Neuron (in vitro differentiated cells): ENCODE data around the gene TNRC6B.
"Not testable (repeated sequence)": the region's sequence is repeated elsewhere in the genome, so short reads cannot be mapped to it uniquely, and the experiment has no call there.

Experiments
- H2AFZ ChIP-seq: one replicate; pipeline ENCODE4 v1.6.1; 2013; ENCODE audit warnings: low read depth, mild to moderate bottlenecking, inconsistent platforms, low read length, moderate library complexity
- H3K27me3 ChIP-seq: one replicate; pipeline ENCODE4 v1.6.1; 2013; ENCODE audit warnings: low read length; ENCODE audit not compliant: insufficient read depth
- H3K36me3 ChIP-seq: one replicate; pipeline ENCODE4 v1.6.1; 2013; ENCODE audit warnings: low read length; ENCODE audit not compliant: insufficient read depth
- H3K4me1 ChIP-seq: one replicate; pipeline ENCODE4 v1.6.1; 2013; ENCODE audit warnings: low read length; ENCODE audit not compliant: insufficient read depth
- H3K4me3 ChIP-seq: 2 replicates; pipeline ENCODE4 v1.5.1; 2013; ENCODE audit warnings: mild to moderate bottlenecking, low read length, moderate library complexity
- H3K9me3 ChIP-seq: one replicate; pipeline ENCODE4 v1.6.1; 2013; ENCODE audit warnings: low read length

Gene TNRC6B

DNA sequence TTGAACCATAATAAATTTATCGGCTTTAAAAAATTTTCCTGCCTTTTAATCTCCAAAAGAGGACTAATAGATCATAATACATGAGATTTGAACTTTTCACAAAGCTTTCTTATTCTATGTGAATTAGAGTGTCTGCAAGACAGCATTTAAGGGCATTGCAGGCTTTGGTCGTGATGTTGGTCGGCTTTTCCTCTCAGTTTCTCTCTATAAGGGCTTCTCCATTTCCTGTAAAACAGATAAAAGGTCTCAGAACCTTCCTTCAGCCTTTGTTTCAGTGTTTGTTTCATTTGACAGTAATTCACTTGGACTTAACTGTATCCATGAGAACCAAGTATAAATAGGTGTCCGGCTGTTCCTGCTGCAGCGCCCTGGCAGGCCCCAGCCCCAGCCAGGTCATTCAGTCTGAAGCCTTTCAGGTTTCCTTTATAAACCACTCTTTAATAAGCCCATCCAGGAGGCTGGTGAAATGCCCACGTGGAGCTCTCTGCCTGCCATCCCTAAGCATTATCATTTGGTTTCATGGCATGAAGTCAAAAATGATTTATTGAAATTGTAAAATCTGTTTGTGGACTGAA, 131.4 kb downstream of the TNRC6B start:
- Histone ChIP-seq H3K9me3 (no peaks in the 10 kb centered on the region), H3K27me3 (no peaks in the 10 kb centered on the region), H2AFZ (no peak overlapping the region), H3K4me3 (no peak overlapping the region), H3K36me3 (peaks cover 88% of the 10 kb centered on the region), H3K4me1 (no peaks in the 10 kb centered on the region)

- Histone ChIP-seq H2AFZ (no peak overlapping the region), H3K27me3 (no peaks in the 10 kb centered on the region), H3K36me3 (peaks cover 90% of the 10 kb centered on the region), H3K4me3 (no peak overlapping the region), H3K9me3 (no peaks in the 10 kb centered on the region), H3K4me1 (no peaks in the 10 kb centered on the region)
These were observed 131.9 kb downstream of the TNRC6B start for GRCh38 chr22:40309631-40310030.

DNA sequence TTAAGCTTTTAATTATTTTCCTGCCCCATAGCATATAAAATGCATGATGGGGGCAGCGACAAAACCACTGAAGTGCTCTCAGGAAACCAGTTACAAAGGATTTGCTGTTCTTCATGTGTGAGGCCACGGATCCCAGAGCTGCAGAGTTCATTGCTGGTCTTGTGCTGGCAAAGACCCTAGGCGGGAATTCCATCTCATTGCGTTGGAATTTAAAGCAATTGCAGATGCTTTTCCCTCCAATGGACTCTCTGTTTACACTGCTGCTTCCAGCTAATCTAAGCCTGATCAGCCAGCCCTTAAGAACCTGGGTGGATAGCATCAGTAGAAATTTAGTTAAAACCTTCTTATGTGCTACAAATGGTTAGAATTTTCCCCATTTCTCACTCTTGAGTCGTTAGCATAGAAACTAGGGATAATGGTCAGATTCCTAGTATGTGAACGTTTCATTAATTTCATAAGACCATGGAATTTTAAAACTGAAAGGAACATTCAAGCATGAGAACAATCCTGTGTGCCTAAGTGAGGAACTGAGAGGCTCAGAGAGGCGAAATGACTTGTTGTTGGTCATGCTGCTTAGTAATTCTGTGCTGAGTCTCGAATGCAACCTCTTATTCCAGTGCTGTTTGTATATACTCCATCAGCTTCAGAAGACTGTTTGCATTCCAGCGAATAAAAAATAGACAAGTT, 132.5 kb downstream of the TNRC6B start:
- Histone ChIP-seq H3K36me3 (peaks cover 91% of the 10 kb centered on the region), H3K27me3 (no peaks in the 10 kb centered on the region), H3K4me3 (no peak overlapping the region), H3K9me3 (no peaks in the 10 kb centered on the region), H3K4me1 (no peaks in the 10 kb centered on the region), H2AFZ (no peak overlapping the region)

- Histone ChIP-seq H3K27me3 (no peaks in the 10 kb centered on the region), H2AFZ (no peak overlapping the region), H3K4me1 (no peaks in the 10 kb centered on the region), H3K36me3 (peaks cover 91% of the 10 kb centered on the region), H3K4me3 (no peak overlapping the region), H3K9me3 (no peaks in the 10 kb centered on the region)
These were observed 133.0 kb downstream of the TNRC6B start for GRCh38 chr22:40310768-40311120.

GRCh38 chr22:40311646-40312045, 133.9 kb downstream of the TNRC6B start:
- H3K36me3 ChIP-seq: peaks cover 95% of the 10 kb centered on the region
- H2AFZ ChIP-seq, H3K27me3 ChIP-seq, H3K4me1 ChIP-seq, H3K9me3 ChIP-seq, H3K4me3 ChIP-seq: not testable (repeated sequence)

- H2AFZ ChIP-seq: no peak overlapping the region
- H3K4me1 ChIP-seq: no peaks in the 10 kb centered on the region
- H3K36me3 ChIP-seq: peaks cover 97% of the 10 kb centered on the region
These were observed 134.3 kb downstream of the TNRC6B start for GRCh38 chr22:40312050-40312449.

DNA sequence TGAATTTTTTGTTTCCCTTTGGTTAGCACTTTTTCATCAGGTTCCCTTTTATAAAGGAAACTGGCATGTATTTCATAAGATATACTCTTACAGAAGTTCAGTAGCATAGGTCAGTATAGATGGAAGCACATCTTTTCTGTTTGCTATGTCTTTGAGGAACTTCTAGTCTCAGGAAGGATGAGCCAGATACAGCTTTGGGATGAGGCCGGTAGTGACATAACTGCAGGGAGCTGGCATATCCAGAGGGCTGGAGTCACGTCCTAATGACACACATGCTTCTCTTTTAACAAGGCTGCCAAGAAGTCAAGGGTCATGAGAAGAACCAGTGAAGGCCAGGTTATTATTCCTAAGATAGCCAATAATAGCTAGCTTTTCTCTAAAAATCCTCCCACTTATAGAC, 135.3 kb downstream of the TNRC6B start:
- H3K4me3 ChIP-seq: no peak overlapping the region
- H3K36me3 ChIP-seq: peaks cover 97% of the 10 kb centered on the region
- no peaks in the 10 kb centered on the region for H3K9me3 ChIP-seq
- H2AFZ ChIP-seq: no peak overlapping the region
- H3K27me3 ChIP-seq: no peaks in the 10 kb centered on the region
- H3K4me1 ChIP-seq: no peaks in the 10 kb centered on the region

More at GRCh38 chr22:40312050-40312449, 134.3 kb downstream of the TNRC6B start:
- H3K27me3 ChIP-seq: no peaks in the 10 kb centered on the region
- H3K9me3 ChIP-seq: no peaks in the 10 kb centered on the region
- H3K4me3 ChIP-seq: no peak overlapping the region

GRCh38 chr22:40314041-40314440, 136.3 kb downstream of the TNRC6B start:
- Histone ChIP-seq H3K27me3 (no peaks in the 10 kb centered on the region), H3K4me3 (no peak overlapping the region), H3K36me3 (peaks cover 90% of the 10 kb centered on the region), H3K4me1 (no peaks in the 10 kb centered on the region), H2AFZ (no peak overlapping the region), H3K9me3 (no peaks in the 10 kb centered on the region)

DNA sequence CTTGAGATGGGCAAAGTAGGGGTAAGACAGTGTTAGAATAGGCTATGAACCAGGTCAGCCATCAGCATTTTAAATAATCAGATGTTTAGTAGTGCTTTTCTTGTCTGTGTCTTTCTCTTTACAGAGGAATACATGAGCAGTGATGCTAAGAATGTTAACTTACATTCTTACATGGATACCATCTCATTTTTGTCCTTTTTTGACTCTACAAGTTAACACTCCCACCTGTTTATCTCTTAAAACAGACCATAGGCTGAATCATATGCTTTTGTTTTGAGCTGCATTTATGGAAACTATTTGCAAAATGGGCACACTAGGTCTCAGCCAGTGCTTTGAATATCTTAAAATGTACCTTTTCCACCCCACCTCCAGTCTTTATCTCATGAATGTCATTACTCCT, 143.0 kb downstream of the TNRC6B start:
- Histone ChIP-seq H3K4me3 (no peak overlapping the region), H2AFZ (no peak overlapping the region), H3K4me1 (no peaks in the 10 kb centered on the region), H3K36me3 (peaks cover 87% of the 10 kb centered on the region), H3K9me3 (no peaks in the 10 kb centered on the region), H3K27me3 (no peaks in the 10 kb centered on the region)

- H3K9me3 ChIP-seq: no peaks in the 10 kb centered on the region
- no peaks in the 10 kb centered on the region for H3K27me3 ChIP-seq
- H3K36me3 ChIP-seq: peaks cover 77% of the 10 kb centered on the region
- H2AFZ ChIP-seq: no peak overlapping the region
- no peaks in the 10 kb centered on the region for H3K4me1 ChIP-seq
- no peak overlapping the region for H3K4me3 ChIP-seq
These were observed 144.3 kb downstream of the TNRC6B start for GRCh38 chr22:40322021-40322420.

DNA sequence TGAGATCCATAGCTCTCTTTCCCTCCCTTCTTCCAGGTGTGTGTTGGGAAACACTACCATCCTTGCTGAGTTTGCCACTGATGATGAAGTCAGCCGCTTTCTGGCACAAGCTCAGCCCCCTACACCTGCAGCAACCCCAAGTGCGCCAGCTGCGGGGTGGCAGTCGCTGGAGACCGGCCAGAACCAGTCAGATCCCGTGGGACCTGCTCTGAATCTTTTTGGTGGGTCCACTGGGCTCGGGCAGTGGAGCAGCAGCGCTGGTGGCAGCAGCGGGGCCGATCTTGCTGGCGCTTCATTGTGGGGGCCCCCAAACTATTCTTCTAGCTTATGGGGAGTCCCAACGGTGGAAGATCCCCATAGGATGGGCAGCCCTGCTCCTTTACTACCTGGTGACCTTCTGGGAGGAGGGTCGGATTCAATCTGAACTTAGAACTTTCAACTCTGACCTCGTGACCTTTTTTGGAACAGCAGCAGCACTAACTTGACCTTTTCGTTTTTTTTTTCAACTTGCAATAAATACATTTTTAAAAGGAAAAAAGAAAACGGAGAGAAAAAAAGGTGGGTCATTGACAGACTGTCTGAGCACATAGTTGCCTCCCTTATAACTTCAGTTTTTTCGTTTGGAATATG, 145.2 kb downstream of the TNRC6B start:
- Histone ChIP-seq H3K36me3 (peaks cover 76% of the 10 kb centered on the region), H3K27me3 (no peaks in the 10 kb centered on the region), H2AFZ (no peak overlapping the region), H3K9me3 (no peaks in the 10 kb centered on the region), H3K4me1 (no peaks in the 10 kb centered on the region), H3K4me3 (no peak overlapping the region)

- peaks cover 78% of the 10 kb centered on the region for H3K36me3 ChIP-seq
These were observed 146.0 kb downstream of the TNRC6B start for GRCh38 chr22:40323681-40324171.

DNA sequence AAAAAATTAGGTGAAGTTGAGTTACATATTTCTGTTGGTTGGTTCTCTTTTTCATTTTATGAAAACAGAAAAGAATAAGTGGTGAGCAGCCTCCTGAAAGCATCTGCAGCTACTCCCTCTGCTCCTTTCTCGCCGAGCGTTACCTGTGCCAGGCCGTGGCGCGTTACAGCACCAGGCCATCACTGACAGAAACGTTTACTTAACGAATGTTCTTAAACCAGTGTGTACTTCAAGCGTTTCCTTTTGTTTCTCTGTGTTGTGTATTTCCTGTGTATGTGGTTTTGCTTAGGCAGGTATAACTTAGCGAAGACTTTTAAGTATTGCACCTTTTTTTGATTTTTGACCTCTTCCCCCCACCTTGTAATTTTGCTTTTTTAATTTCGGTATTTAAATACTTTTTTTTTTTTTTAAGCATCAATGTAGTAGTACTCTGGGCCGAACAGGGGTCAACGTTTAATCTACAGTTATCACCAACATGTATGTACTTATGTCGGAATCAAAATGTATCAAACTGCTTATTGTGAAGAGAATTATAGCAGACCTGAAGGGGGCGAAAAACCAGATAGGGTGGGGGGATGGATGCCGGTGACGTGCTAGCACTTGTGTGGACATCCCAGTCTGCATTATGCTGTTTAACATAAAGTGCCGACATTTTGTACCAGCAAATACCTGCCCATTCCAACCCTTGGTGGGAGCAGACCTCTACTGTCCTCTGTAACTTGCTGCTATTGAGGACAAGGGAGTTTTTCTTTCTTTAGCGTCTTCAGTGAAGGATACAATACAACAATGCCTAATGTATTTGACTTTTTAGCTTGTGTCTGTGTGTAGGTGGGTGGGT, 147.0 kb downstream of the TNRC6B start:
- no peak overlapping the region for H3K4me3 ChIP-seq
- H3K27me3 ChIP-seq: no peaks in the 10 kb centered on the region
- H3K4me1 ChIP-seq: peaks cover 2% of the 10 kb centered on the region
- no peak overlapping the region for H2AFZ ChIP-seq
- peaks cover 82% of the 10 kb centered on the region for H3K36me3 ChIP-seq
- no peaks in the 10 kb centered on the region for H3K9me3 ChIP-seq

More at GRCh38 chr22:40323681-40324171, 146.0 kb downstream of the TNRC6B start:
- Histone ChIP-seq H3K27me3 (no peaks in the 10 kb centered on the region), H3K4me1 (no peaks in the 10 kb centered on the region), H3K4me3 (no peak overlapping the region), H2AFZ (no peak overlapping the region), H3K9me3 (no peaks in the 10 kb centered on the region)
